ENCODE measurements around the gene PTGES3L. TPM values are rescaled to one million over a fixed set of nuclear protein-coding genes. Genes with fewer than 3 reads are reported as not detected.
A peak's percentile ranks its signal among the peaks of the same experiment; 100 is the strongest.

PTGES3L gene
- total and polyA plus RNA-seq, 2 of the 13 experiments (the other 11 are each of a cell fraction or from before 2014, with no cell fraction given) = 1.2 to 2.9 TPM

DNA sequence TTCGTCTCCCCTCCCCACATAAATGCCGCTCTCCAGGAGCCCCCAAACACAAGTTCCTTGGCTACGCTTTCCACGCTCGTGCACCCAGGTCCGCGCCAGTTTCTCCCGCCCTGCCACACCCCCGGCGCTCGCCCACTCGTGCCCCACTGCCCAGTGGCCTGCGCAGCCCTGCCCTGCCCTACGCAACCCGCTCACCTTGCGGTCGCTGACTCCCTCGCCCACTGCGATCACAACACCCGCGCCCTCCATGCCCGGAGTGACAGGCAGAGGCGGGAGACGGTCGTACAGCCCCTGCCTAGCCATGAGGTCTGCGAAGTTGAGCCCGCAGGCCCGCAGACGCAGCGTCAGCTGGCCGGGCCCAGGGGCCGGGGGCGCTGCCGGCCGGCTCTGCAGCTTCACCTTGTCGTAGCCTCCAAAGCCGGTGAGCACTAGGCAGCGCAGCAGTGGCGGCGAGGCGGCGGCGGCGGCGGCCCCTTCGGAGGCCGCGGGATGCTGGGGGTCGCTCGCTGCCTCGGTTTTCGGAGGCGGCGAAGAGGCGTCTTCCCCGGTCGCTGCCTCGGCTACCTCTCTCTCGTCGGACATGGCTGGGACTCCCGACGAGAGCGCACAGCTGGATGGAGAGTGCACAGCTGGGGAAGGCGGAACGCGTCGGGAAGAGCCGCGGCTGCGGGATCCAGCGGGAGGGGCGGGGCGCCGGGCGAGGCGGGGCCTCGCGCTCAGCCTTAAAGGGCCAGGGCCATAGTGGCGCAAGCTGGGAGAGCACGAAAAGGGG, 42.0 kb upstream of the PTGES3L start, which contains the start of gene VAT1 (continued):
- peak; percentile 84; the same call in 1 of the 2 replicates for TF ChIP-seq TBX2 (CRISPR knock-in tag; IDR thresholded peaks at IDR 0.05; ENCODE audit: borderline replicate concordance)
- peak; percentile 60 for TF ChIP-seq SRY (CRISPR knock-in tag; IDR thresholded peaks at IDR 0.05)
- TF ChIP-seq KLF16 (CRISPR knock-in tag; IDR thresholded peaks at IDR 0.05) = peak in 1 of 2 experiments; percentile 78; a peak in 2 of 4 replicates
- no peak; the same call in 1 of the 2 replicates for TF ChIP-seq ZNF124 (CRISPR knock-in tag; IDR thresholded peaks at IDR 0.05)
- TF ChIP-seq, protein P1, sequence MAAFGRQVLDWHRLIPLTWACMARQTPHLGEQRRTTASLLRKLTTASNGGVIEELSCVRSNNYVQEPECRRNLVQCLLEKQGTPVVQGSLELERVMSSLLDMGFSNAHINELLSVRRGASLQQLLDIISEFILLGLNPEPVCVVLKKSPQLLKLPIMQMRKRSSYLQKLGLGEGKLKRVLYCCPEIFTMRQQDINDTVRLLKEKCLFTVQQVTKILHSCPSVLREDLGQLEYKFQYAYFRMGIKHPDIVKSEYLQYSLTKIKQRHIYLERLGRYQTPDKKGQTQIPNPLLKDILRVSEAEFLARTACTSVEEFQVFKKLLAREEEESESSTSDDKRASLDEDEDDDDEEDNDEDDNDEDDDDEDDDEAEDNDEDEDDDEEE (CRISPR knock-in tag; IDR thresholded peaks at IDR 0.05) = peak; percentile 97; the same call in 1 of the 2 replicates
- peak; percentile 81; the same call in 1 of the 2 replicates for TF ChIP-seq GLI4 (CRISPR knock-in tag; IDR thresholded peaks at IDR 0.05; ENCODE audit: borderline replicate concordance)
- TF ChIP-seq DMTF1 (CRISPR knock-in tag; IDR thresholded peaks at IDR 0.05) = peak; percentile 84; the same call in 1 of the 2 replicates
- peak; percentile 46; the same call in 1 of the 2 replicates for TF ChIP-seq HOXA3 (CRISPR knock-in tag; IDR thresholded peaks at IDR 0.05)
- TF ChIP-seq MXI1 (IDR thresholded peaks at IDR 0.05; ENCODE audit: borderline replicate concordance, low read depth, low read length) = peak; percentile 62; the same call in 2 of the 3 replicates
- TF ChIP-seq ZNF563 (CRISPR knock-in tag; IDR thresholded peaks at IDR 0.05) = peak; percentile 88
- peak; percentile 87 for TF ChIP-seq HNRNPLL (IDR thresholded peaks at IDR 0.05; ENCODE audit: low read depth, low read length, poor library complexity, severe bottlenecking)
- TF ChIP-seq ELF1 (CRISPR knock-in tag; IDR thresholded peaks at IDR 0.05) = 0 out of 2 replicates have a peak, but pooled peaks have one; percentile 9
- TF ChIP-seq PHF8 (CRISPR knock-in tag; IDR thresholded peaks at IDR 0.05) = peak; percentile 76
- no peak for TF ChIP-seq CREB1 (IDR thresholded peaks at IDR 0.05)
- no peak for TF ChIP-seq CREB1 (CRISPR knock-in tag; IDR thresholded peaks at IDR 0.05)
- TF ChIP-seq ZNF572 (CRISPR knock-in tag; IDR thresholded peaks at IDR 0.05) = peak; percentile 48; the same call in 1 of the 2 replicates
- TF ChIP-seq ZNF570 (CRISPR knock-in tag; IDR thresholded peaks at IDR 0.05; ENCODE audit: borderline replicate concordance) = no peak
- no peak for TF ChIP-seq SRSF9 (IDR thresholded peaks at IDR 0.05; ENCODE audit: borderline replicate concordance, insufficient read depth, low read depth, low read length, poor library complexity, severe bottlenecking)
- TF ChIP-seq, protein P2, sequence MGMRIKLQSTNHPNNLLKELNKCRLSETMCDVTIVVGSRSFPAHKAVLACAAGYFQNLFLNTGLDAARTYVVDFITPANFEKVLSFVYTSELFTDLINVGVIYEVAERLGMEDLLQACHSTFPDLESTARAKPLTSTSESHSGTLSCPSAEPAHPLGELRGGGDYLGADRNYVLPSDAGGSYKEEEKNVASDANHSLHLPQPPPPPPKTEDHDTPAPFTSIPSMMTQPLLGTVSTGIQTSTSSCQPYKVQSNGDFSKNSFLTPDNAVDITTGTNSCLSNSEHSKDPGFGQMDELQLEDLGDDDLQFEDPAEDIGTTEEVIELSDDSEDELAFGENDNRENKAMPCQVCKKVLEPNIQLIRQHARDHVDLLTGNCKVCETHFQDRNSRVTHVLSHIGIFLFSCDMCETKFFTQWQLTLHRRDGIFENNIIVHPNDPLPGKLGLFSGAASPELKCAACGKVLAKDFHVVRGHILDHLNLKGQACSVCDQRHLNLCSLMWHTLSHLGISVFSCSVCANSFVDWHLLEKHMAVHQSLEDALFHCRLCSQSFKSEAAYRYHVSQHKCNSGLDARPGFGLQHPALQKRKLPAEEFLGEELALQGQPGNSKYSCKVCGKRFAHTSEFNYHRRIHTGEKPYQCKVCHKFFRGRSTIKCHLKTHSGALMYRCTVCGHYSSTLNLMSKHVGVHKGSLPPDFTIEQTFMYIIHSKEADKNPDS (CRISPR knock-in tag; IDR thresholded peaks at IDR 0.05) = peak; percentile 89; the same call in 1 of the 2 replicates
- TF ChIP-seq CAMTA2 (CRISPR knock-in tag; IDR thresholded peaks at IDR 0.05; ENCODE audit: borderline replicate concordance) = no peak; the same call in 1 of the 2 replicates

All from HepG2 (cell line).